ENCODE measurements around the gene RPL14. TPM values are rescaled to one million over a fixed set of nuclear protein-coding genes. Genes with fewer than 3 reads are reported as not detected.

Gene RPL14
- total RNA-seq, 3 donors from 2014 or later, result 3,658 to 4,119 (median 4,117) TPM

Other genes starting within 250 kb of the RPL14 start
- 10 to 100 TPM; 83.4 to 87.0 (median 83.5) TPM for gene EIF1B, start 147.6 kb upstream of the RPL14 start, total RNA-seq
- gene ENTPD3, start 70.2 kb upstream of the RPL14 start, total RNA-seq, result not detected
- gene ZNF619, start 19.8 kb downstream of the RPL14 start, total RNA-seq, result 1 to 10 TPM; 3.0 to 4.4 (median 3.0) TPM
- gene ZNF620, start 48.7 kb downstream of the RPL14 start, total RNA-seq, result 1 to 10 TPM; 3.1 to 3.2 (median 3.2) TPM
- 10 to 100 TPM; 10.4 to 11.8 (median 11.1) TPM for gene ZNF621, start 67.6 kb downstream of the RPL14 start, total RNA-seq

Measured in activated T-cell treated with anti-CD3 and anti-CD28 coated beads, Interleukin-2, amount 50 U/mL, for 4 hours (primary cell).